SK-N-MC (cell line): ENCODE measurements around the gene SLC35E1.
"Not testable (repeated sequence)": the region's sequence is repeated elsewhere in the genome, so short reads cannot be mapped to it uniquely, and the experiment has no call there.

Source experiments
- DNase-seq: peaks from one replicate; pipeline ENCODE4 v3.0.0-alpha.2; 2011; ENCODE audit warnings: low read depth, low spot score
- H3K27ac ChIP-seq: fragments of 200-600 bp; sonication (generic); 2 replicates; pipeline ENCODE4 v1.5.1; 2016; ENCODE audit warnings: mixed run types
- H3K36me3 ChIP-seq: fragments of 200-600 bp; sonication (generic); 2 replicates; pipeline ENCODE4 v1.6.1; 2017; ENCODE audit warnings: antibody characterized with exemption, low read length, mixed read lengths; ENCODE audit not compliant: insufficient read depth
- H3K4me3 ChIP-seq: fragments of 200-600 bp; sonication (generic); 2 replicates; pipeline ENCODE4 v1.5.1; 2016
- H3K9ac ChIP-seq: fragments of 200-600 bp; sonication (generic); 2 replicates; pipeline ENCODE4 v1.8.0; 2017; ENCODE audit warnings: mixed run types, mixed read lengths; ENCODE audit not compliant: insufficient read length
- H3K9me3 ChIP-seq: fragments of 200-600 bp; sonication (generic); 2 replicates; pipeline ENCODE4 v1.6.1; 2017; ENCODE audit warnings: low read depth, mild to moderate bottlenecking, antibody characterized with exemption, low read length, moderate library complexity, mixed read lengths
- EZH2 ChIP-seq: fragments of 200-600 bp; sonication (generic); IDR thresholded peaks from one replicate; pipeline ENCODE4 v1.6.1; 2017; ENCODE audit warnings: antibody characterized with exemption
- FOXP2 ChIP-seq: optimal IDR thresholded peaks from 2 replicates; pipeline ENCODE3; 2011; ENCODE audit warnings: mild to moderate bottlenecking, moderate library complexity; ENCODE audit not compliant: insufficient read depth; ENCODE audit errors: extremely low read length, control extremely low read depth
- POLR2AphosphoS5 ChIP-seq: IDR thresholded peaks from 2 replicates; pipeline ENCODE4 v1.6.1; 2012; ENCODE audit warnings: mild to moderate bottlenecking, low read depth, low read length, borderline replicate concordance

The SLC35E1 gene

GRCh38 chr19:16520074-16520973 lies 51.9 kb downstream of the SLC35E1 start:
- H3K4me3 ChIP-seq: no peak overlapping the region
- H3K9me3 ChIP-seq: no peaks in the 10 kb centered on the region
- H3K27ac ChIP-seq: no peak overlapping the region
- H3K9ac ChIP-seq: no peak overlapping the region
- no peak for DNase-seq
- TF ChIP-seq EZH2 (no peak), FOXP2 (no peak), POLR2AphosphoS5 (no peak)
- peaks cover 83% of the 10 kb centered on the region for H3K36me3 ChIP-seq

GRCh38 chr19:16519230-16519687 lies 53.0 kb downstream of the SLC35E1 start:
- no peak for TF ChIP-seq FOXP2
- TF ChIP-seq EZH2: no peak
- no peak for TF ChIP-seq POLR2AphosphoS5
- H3K4me3 ChIP-seq: no peak overlapping the region
- no peak overlapping the region for H3K9ac ChIP-seq
- no peaks in the 10 kb centered on the region for H3K9me3 ChIP-seq
- peaks cover 76% of the 10 kb centered on the region for H3K36me3 ChIP-seq
- no peak overlapping the region for H3K27ac ChIP-seq
- no peak for DNase-seq

GRCh38 chr19:16518483-16519229 lies 53.6 kb downstream of the SLC35E1 start:
- no peak for DNase-seq
- Histone ChIP-seq H3K27ac (peak overlapping the region; percentile 30; the same call in 1 of the 2 replicates), H3K9ac (no peak overlapping the region), H3K36me3 (peaks cover 70% of the 10 kb centered on the region), H3K4me3 (no peak overlapping the region), H3K9me3 (no peaks in the 10 kb centered on the region)
- no peak for TF ChIP-seq EZH2
- TF ChIP-seq FOXP2: no peak
- no peak; the same call in 1 of the 2 replicates for TF ChIP-seq POLR2AphosphoS5

- no peak overlapping the region for H3K9ac ChIP-seq
- H3K27ac ChIP-seq: peak overlapping the region; percentile 30; the same call in 1 of the 2 replicates
- no peak overlapping the region for H3K4me3 ChIP-seq
- DNase-seq: no peak
- TF ChIP-seq FOXP2 (no peak), POLR2AphosphoS5 (no peak), EZH2 (no peak)
- H3K9me3 ChIP-seq: no peaks in the 10 kb centered on the region
- peaks cover 64% of the 10 kb centered on the region for H3K36me3 ChIP-seq
These were observed 54.2 kb downstream of the SLC35E1 start for GRCh38 chr19:16518061-16518460.

- Histone ChIP-seq H3K4me3 (no peak overlapping the region), H3K9me3 (no peaks in the 10 kb centered on the region), H3K36me3 (peaks cover 57% of the 10 kb centered on the region), H3K27ac (no peak overlapping the region), H3K9ac (no peak overlapping the region)
- DNase-seq: no peak
- TF ChIP-seq FOXP2 (no peak), EZH2 (no peak), POLR2AphosphoS5 (no peak)
These were observed 55.1 kb downstream of the SLC35E1 start for GRCh38 chr19:16516923-16517610.

- no peak overlapping the region for H3K4me3 ChIP-seq
- peaks cover 50% of the 10 kb centered on the region for H3K36me3 ChIP-seq
- DNase-seq: no peak
- no peak overlapping the region for H3K9ac ChIP-seq
- no peaks in the 10 kb centered on the region for H3K9me3 ChIP-seq
- no peak overlapping the region for H3K27ac ChIP-seq
- no peak for TF ChIP-seq POLR2AphosphoS5
These were observed 55.8 kb downstream of the SLC35E1 start for GRCh38 chr19:16516381-16516780.

- H3K9me3 ChIP-seq: no peaks in the 10 kb centered on the region
- no peak overlapping the region for H3K4me3 ChIP-seq
- no peak overlapping the region for H3K27ac ChIP-seq
- no peak overlapping the region for H3K9ac ChIP-seq
- peaks cover 38% of the 10 kb centered on the region for H3K36me3 ChIP-seq
- TF ChIP-seq FOXP2: no peak
- TF ChIP-seq EZH2: no peak
- no peak for TF ChIP-seq POLR2AphosphoS5
- DNase-seq: no peak
These were observed 57.7 kb downstream of the SLC35E1 start for GRCh38 chr19:16514383-16515019.

- H3K9ac ChIP-seq, DNase-seq, H3K9me3 ChIP-seq, H3K4me3 ChIP-seq, H3K27ac ChIP-seq: not testable (repeated sequence)
- H3K36me3 ChIP-seq: peaks cover 22% of the 10 kb centered on the region
These were observed 59.6 kb downstream of the SLC35E1 start for GRCh38 chr19:16512611-16513010.
